Fibroblast of gingiva (primary cell): ENCODE data around the gene ARMH2.
"Not testable (repeated sequence)": the region's sequence is repeated elsewhere in the genome, so short reads cannot be mapped to it uniquely, and the experiment has no call there.

Source experiments
- DNase-seq: peaks from one replicate; pipeline ENCODE4 v3.0.0-alpha.2; 2011; ENCODE audit warnings: low read depth

ARMH2 gene

DNA sequence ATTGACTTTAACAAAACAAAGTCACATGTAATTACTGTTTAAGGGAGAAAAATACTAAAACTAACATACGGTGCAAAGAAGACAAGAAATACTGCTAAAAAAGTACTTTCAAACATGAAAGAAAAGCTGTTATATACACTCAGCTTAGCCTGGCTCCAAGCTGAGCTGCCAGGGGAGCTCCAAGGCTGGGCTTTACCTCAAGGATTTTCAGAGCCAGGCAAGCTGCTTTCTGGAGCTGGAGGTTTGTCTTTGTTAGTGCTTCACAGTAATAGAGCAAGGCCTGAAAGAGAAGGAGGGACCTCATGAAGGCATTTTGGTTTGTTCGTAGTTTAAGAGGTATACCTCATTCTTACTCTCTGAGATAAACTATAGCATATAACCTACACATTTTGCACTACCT lies 19.6 kb upstream of the ARMH2 start:
- no peak for DNase-seq

- no peak for DNase-seq
Measured at GRCh38 chr6:24809728-24810127, 11.0 kb upstream of the ARMH2 start.

DNA sequence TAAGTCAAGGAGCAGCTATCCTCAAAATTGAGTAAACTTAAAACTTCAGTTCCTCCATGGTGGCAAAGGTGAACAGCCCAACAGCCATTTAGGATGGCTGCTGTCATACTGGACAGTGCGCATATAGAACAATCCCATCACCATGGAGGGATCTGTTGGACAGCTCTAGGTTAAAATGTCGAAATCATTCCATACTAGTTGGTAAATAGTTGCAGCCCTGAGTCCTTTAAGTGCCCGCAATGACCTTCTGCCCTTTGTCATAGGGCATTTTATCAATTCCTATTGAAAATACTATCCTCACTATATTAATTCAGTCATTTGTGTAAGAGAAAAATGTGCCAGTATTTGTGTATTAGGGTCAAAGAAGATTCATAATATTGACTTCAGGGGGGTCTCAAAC lies 8.9 kb upstream of the ARMH2 start:
- DNase-seq = no peak

DNA sequence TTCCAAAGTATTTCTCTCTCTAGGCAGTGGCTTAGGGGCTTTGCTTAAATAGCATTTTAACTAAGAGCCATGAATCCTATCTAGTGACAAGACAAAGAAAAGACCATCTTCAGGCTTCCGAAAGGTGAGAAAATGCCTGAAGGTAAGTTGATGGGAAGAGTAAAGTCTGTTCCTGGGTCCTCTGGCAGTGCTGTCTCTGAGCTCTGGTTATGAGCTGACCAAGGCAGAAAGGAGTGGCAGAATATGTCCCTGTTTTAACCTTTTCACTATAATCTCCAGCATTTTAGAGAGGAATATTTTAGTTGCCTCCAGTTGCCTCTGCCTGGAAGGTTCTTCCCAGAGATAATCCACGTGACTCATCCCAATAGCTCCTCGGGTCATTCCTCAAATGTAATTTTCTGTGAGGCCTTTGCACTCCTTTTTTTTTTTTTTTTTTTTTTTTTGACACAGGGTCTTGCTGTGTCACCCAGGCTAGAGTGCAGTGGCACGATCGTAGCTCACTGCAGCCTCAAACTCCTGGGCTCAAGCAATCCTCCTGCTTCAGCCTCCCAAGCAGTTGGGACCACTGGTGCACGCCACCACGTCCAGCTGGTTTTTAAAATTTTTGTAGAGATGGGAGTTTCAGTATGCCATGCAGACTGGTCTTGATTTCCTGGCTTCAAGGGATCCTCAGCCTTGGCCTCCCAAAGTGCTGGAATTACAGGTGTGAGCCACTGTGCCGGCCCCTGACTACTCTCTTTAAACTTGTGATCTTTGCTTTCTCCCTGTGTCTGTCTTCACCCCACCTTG lies 3.7 kb upstream of the ARMH2 start:
- no peak for DNase-seq

- DNase-seq = no peak
Measured at GRCh38 chr6:24799541-24799915, 811 bp upstream of the ARMH2 start.

GRCh38 chr6:24797596-24798216 lies 1.0 kb downstream of the ARMH2 start:
- DNase-seq = no peak

DNA sequence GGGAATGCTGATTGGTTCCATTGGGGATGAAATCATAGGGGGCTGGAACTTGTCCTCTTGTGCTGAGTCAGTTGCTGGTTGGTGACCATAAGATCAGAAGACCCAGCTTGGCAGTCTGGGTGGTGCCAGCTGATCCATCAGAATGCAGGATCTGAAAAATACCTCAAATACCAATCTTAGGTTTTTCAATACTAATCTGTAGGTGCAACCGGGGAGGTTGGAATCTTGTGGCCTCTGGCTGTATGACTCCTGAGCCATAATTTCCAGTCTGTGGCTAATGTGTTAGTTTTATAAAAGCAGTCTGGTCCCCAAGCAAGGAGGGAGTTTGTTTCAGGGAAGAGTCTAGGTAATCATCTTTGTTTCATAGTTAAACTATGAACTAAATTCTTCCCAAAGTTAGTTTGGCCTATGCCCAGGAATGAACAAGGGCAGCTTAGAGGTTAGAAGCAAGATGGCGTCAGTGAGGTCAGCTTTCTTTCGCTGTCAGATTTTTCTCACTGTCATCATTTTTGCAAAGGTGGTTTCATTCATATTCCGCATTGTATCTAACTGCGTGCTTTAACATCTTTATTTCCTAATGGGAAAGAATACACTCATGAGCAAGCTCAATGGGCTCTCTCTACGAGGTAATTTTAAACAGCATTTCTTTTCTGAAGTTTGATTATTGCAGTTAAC lies 2.0 kb downstream of the ARMH2 start:
- no peak for DNase-seq

- DNase-seq = no peak
Measured at GRCh38 chr6:24795106-24795505, 3.6 kb downstream of the ARMH2 start.

- DNase-seq = peak; percentile 44
Measured at GRCh38 chr6:24788031-24788665, 10.6 kb downstream of the ARMH2 start.

DNA sequence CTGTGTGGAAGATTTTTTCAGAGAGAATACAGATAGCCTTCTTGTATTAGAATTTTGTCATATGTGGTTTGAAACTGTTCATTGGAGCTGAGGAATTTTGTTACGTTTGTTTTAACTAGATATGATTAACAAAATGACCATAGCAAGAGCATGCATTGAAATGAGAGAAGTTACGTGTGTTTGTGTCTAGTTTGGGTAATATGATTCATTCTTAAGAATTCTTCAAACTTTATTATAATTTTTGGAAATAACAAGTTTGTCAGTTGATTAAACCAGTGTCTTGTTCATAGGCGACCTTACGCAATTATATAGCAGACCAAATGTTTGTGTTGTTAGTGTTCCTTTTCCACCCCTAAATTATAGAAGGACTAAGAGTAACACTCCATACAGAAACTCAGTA lies 18.5 kb downstream of the ARMH2 start:
- DNase-seq = peak; percentile 60

GRCh38 chr6:24779416-24780016 lies 19.2 kb downstream of the ARMH2 start:
- DNase-seq = no peak

- DNase-seq = no peak
Measured at GRCh38 chr6:24778878-24779277, 19.8 kb downstream of the ARMH2 start.

DNA sequence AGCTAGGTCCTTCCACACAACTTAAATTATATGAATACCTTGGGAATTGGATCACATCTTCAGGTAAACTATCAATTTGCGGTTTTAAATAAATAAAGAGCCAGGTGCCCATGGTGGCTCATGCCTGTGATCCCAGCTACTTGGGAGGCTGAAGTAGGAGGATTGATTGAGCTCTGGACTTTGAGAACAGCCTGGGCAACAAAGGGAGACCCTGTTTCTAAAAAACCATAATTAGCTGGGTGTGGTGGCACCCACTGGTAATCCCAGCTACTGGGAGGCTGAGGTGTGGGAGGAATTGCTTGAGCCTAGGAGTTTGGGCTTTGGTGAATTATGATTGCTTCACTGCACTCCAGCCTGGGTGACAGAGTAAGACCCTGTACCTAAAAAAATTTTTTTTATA lies 20.6 kb downstream of the ARMH2 start:
- DNase-seq = no peak

DNA sequence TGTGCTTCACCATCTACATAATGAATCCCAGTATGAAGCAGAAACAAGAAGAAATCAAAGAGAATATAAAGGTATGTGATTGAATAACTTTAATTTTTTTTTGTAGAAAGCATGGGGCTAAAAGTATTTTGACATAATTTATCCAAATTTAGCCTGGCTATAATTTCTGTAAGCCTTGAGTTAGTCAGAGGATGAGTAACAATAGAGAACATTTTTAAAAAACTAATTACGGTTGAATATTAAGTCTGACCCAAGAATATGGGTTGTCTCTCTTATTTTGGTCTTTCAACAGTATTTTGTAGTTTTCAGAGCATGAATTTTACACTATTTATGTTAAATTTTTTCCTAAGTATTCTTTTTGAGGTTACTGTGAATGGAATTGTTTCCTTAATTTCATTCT lies 21.5 kb downstream of the ARMH2 start:
- DNase-seq = no peak

GRCh38 chr6:24775520-24776058 lies 23.1 kb downstream of the ARMH2 start:
- peak; percentile 54 for DNase-seq

GRCh38 chr6:24774696-24775519 lies 23.8 kb downstream of the ARMH2 start, which contains the start of gene GMNN:
GMNN (plus strand) TSS chr6:24774937; CDS start chr6:24777247, 2,310 bp downstream.
- peak; percentile 90 for DNase-seq

GRCh38 chr6:24768361-24768760 lies 30.4 kb downstream of the ARMH2 start:
- peak; percentile 80 for DNase-seq

DNA sequence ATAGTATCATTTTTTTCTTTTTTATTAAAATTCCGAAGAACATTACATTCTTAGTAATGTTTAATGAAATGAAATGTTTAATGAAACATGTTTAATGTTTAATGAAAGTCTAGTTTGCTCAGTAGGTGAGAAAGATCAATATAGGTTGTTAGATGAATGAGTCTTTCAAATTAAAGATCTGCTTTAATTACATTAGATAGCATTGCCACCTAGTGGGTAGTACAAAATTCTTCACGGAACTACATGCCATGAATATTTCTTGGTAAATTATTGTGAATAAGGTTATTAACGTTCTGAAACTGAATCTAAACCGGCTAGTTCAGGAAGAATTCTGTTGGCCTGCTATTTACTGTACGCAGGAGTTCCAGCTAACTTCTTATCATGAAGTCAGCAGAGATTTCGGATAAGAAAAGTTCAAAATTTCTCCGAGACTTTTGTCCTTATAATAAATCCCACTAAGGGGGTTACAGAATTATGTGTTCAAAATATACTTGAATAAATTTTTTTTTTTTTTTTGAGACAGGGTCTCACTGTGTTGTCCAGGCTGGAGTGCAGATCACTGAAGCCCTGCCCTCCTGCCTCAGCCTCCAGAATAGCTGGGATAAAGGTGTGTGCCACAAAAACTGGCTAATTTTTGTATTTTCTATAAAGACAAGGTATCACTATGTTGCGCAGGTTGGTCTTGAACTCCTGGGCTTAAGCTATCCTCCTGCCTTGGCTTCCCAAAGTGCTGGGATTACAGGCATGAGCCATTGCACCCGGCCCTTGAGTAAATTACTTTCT lies 31.8 kb downstream of the ARMH2 start:
- peak; percentile 34 for DNase-seq

GRCh38 chr6:24765968-24766367 lies 32.7 kb downstream of the ARMH2 start:
- not testable (repeated sequence) for DNase-seq
